ENCODE data around the gene RPL4.

The RPL4 gene

GRCh38 chr15:66454143-66454542, 50.5 kb downstream of the RPL4 start:
- peak in 1 of 2 experiments; percentile 18 for DNase-seq

DNA sequence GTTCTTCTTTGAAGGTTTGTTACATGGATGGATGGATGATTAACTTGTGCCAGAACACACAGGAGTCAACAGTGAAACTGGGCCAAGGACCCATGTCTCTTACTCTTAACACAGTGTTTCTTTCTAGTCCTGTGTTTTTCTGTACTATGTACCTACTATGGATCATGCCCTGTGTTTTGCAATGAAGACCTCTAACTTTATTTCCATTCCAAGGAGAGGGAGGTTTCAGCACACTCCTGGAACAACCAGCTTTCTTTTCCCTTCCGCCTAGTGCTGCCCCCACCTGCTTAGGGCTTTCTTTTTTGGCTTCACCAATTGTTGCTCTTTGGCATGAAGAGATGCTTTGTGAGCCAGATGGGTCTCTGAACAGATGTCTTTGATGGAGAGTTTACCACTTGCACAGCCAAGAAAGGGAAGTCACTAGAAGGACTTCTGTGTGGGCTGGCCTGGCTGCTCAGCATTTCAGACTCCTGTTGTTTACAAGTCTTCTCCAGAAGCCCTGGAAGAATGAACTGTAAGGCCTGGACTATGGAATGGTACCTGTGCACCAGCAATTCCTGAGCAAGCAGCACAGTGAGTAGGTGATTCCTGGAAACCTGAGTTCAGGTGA, 51.6 kb downstream of the RPL4 start:
- peak; percentile 14 to 27 for DNase-seq

- DNase-seq, result no peak
These were observed 52.2 kb downstream of the RPL4 start for GRCh38 chr15:66452420-66452819.
